HG02970 (cell line): ENCODE data around the gene QDPR.
"Not testable (repeated sequence)": the region's sequence is repeated elsewhere in the genome, so short reads cannot be mapped to it uniquely, and the experiment has no call there.

ENCODE experiments used
- ATAC-seq: cut with Tn5 transposase; IDR thresholded peaks from one replicate; pipeline ENCODE4 v1.9.1; 2021; ENCODE audit warnings: mild to moderate bottlenecking, moderate library complexity, moderate number of reproducible peaks; ENCODE audit not compliant: unreplicated experiment, low FRiP score

Gene QDPR

GRCh38 chr4:17442477-17442876 is 69.4 kb downstream of the QDPR start:
- ATAC-seq = not testable (repeated sequence)

DNA sequence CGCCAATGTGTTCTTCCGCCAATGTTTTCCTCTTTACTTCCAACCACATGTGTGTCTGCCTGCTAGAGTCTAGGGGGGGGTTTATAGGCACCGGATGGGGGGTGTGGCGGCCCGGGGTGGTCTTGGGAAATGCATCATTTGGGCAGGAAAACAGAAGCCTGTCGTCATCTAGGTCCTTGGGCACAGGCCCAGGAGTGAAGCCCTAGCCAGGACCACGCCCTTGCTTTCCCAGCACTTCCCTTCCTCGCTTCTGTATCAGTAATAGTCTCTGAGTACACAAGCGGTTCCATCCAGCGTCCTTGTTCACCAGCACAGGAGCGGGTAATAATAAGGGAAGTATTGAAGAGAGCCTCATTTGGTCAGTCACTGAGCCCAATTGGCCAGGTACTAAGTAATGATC is 74.5 kb downstream of the QDPR start:
- no peak for ATAC-seq

- no peak for ATAC-seq
These were observed 75.2 kb downstream of the QDPR start for GRCh38 chr4:17436750-17437090.
